ENCODE results near the gene IL27RA.

DNA sequence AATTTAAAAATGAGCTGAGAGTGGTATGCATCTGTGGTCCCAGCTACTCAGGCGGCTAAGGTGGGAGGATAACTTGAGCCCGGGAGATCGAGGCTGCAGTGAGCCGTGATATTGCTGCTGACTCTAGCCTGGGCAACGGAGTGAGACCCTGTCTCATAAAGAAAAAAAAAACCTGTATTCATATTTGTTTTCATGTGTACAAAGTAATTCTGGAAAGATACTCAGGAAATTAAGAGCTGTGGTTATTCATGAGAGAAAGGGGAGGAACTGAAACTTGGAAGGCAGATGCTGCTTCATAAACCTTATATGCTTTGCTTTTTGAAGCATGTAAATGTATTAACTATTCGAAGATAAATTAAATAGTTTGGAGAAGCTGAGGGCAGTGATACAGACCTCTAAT, 12.5 kb upstream of the IL27RA start:
- TF ChIP-seq, protein P1, sequence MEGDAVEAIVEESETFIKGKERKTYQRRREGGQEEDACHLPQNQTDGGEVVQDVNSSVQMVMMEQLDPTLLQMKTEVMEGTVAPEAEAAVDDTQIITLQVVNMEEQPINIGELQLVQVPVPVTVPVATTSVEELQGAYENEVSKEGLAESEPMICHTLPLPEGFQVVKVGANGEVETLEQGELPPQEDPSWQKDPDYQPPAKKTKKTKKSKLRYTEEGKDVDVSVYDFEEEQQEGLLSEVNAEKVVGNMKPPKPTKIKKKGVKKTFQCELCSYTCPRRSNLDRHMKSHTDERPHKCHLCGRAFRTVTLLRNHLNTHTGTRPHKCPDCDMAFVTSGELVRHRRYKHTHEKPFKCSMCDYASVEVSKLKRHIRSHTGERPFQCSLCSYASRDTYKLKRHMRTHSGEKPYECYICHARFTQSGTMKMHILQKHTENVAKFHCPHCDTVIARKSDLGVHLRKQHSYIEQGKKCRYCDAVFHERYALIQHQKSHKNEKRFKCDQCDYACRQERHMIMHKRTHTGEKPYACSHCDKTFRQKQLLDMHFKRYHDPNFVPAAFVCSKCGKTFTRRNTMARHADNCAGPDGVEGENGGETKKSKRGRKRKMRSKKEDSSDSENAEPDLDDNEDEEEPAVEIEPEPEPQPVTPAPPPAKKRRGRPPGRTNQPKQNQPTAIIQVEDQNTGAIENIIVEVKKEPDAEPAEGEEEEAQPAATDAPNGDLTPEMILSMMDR (tag by site-specific recombination; IDR thresholded peaks at IDR 0.05), result no peak
- TF ChIP-seq ZNF274 (IDR thresholded peaks at IDR 0.05; ENCODE audit: low read length) (no peak), ZNF274 (tag by site-specific recombination; IDR thresholded peaks at IDR 0.05; ENCODE audit: borderline replicate concordance) (no peak), REST (tag by site-specific recombination; IDR thresholded peaks at IDR 0.05) (no peak), ZNF521 (tag by site-specific recombination; IDR thresholded peaks at IDR 0.05) (no peak), GLI4 (tag by site-specific recombination; IDR thresholded peaks at IDR 0.05) (no peak), ZNF324 (tag by site-specific recombination; IDR thresholded peaks at IDR 0.05) (no peak), ZNF473 (tag by site-specific recombination; IDR thresholded peaks at IDR 0.05) (no peak)

All from HEK293 (cell line).